Immature natural killer cell (primary cell): ENCODE measurements around the gene LEMD1. TPM values are rescaled to one million over a fixed set of nuclear protein-coding genes. Genes with fewer than 3 reads are reported as not detected.
"Not testable (repeated sequence)": the region's sequence is repeated elsewhere in the genome, so short reads cannot be mapped to it uniquely, and the experiment has no call there.

Source experiments
- DNase-seq, 3 donors: peaks; one replicate each; pipeline ENCODE4 v3.0.0; 2022; ENCODE audit warnings: mixed read lengths in 1 of 3
- H3K27ac Mint-ChIP-seq, 6 donors: one replicate each; pipeline ENCODE4 v1.8.0; 2020; ENCODE audit warnings: mixed read lengths in 6 of 6, mild to moderate bottlenecking in 5 of 6, inconsistent platforms in 4 of 6, moderate library complexity in 3 of 6
- H3K27me3 Mint-ChIP-seq, 3 donors: one replicate each; pipeline ENCODE4 v1.8.0; 2020 to 2021; ENCODE audit warnings: low read depth in 3 of 3, mild to moderate bottlenecking in 3 of 3, mixed read lengths in 3 of 3, moderate library complexity in 3 of 3, inconsistent platforms in 1 of 3
- H3K36me3 Mint-ChIP-seq, 3 donors: one replicate each; pipeline ENCODE4 v1.8.0; 2020; ENCODE audit warnings: mixed read lengths in 3 of 3, inconsistent platforms in 2 of 3, mild to moderate bottlenecking in 2 of 3
- H3K4me1 Mint-ChIP-seq, 2 donors: one replicate each; pipeline ENCODE4 v1.8.0; 2020; ENCODE audit warnings: inconsistent platforms in 2 of 2, mild to moderate bottlenecking in 2 of 2, mixed read lengths in 2 of 2, moderate library complexity in 1 of 2
- H3K4me3 Mint-ChIP-seq, 5 donors: one replicate each; pipeline ENCODE4 v1.8.0; 2020; ENCODE audit warnings: mild to moderate bottlenecking in 5 of 5, mixed read lengths in 5 of 5, inconsistent platforms in 3 of 5, moderate library complexity in 3 of 5
- H3K9me3 Mint-ChIP-seq, 6 donors: one replicate each; pipeline ENCODE4 v1.8.0; 2020; ENCODE audit warnings: mild to moderate bottlenecking in 6 of 6, mixed read lengths in 6 of 6, inconsistent platforms in 4 of 6, moderate library complexity in 3 of 6
- polyA plus RNA-seq, 3 donors: library from polyadenylated mRNA; unstranded; fragments of 300-500 nt; fragmentation: Illumina TruSeq; gene quantifications; one replicate each; pipeline ENCODE4 v1.2.3, GENCODE V29; 2021

LEMD1 gene
- polyA plus RNA-seq, 3 donors from 2014 or later, result not detected

GRCh38 chr1:205442051-205442725 lies 20.3 kb upstream of the LEMD1 start:
- DNase-seq, result no peak
- H3K9me3 Mint-ChIP-seq, result no peaks in the 10 kb centered on the region
- peak overlapping the region in 1 of 6 donors; percentile 87 for H3K27ac Mint-ChIP-seq
- no peak overlapping the region for H3K4me3 Mint-ChIP-seq
- peaks cover 31 to 37% of the 10 kb centered on the region in 2 donors for H3K4me1 Mint-ChIP-seq
- H3K36me3 Mint-ChIP-seq, result no peaks in the 10 kb centered on the region
- peaks cover 2 to 5% (median 4%) of the 10 kb centered on the region in 3 donors for H3K27me3 Mint-ChIP-seq

GRCh38 chr1:205441716-205442050 lies 19.8 kb upstream of the LEMD1 start:
- no peak for DNase-seq
- peaks cover 36 to 42% of the 10 kb centered on the region in 2 donors for H3K4me1 Mint-ChIP-seq
- peaks cover 2 to 5% (median 4%) of the 10 kb centered on the region in 3 donors for H3K27me3 Mint-ChIP-seq
- peak overlapping the region; percentile 81 to 88 (median 84) for H3K4me3 Mint-ChIP-seq
- H3K9me3 Mint-ChIP-seq, result no peaks in the 10 kb centered on the region
- no peaks in the 10 kb centered on the region for H3K36me3 Mint-ChIP-seq
- H3K27ac Mint-ChIP-seq, result peak overlapping the region; percentile 73 to 90 (median 86)

GRCh38 chr1:205441318-205441633 lies 19.4 kb upstream of the LEMD1 start:
- Mint-ChIP-seq H3K4me1 (peaks cover 36 to 45% of the 10 kb centered on the region in 2 donors), H3K4me3 (peak overlapping the region; percentile 81 to 88 (median 84)), H3K9me3 (no peaks in the 10 kb centered on the region), H3K36me3 (no peaks in the 10 kb centered on the region), H3K27me3 (peaks cover 3 to 5% (median 4%) of the 10 kb centered on the region in 3 donors), H3K27ac (peak overlapping the region; percentile 73 to 90 (median 86))
- no peak for DNase-seq

- H3K27me3 Mint-ChIP-seq, result peaks cover 4 to 5% (median 5%) of the 10 kb centered on the region in 3 donors
- peak overlapping the region; percentile 73 to 90 (median 86) for H3K27ac Mint-ChIP-seq
- no peaks in the 10 kb centered on the region for H3K36me3 Mint-ChIP-seq
- H3K9me3 Mint-ChIP-seq, result no peaks in the 10 kb centered on the region
- peak overlapping the region; percentile 81 to 88 (median 84) for H3K4me3 Mint-ChIP-seq
- DNase-seq, result peak; percentile 40 to 61 (median 49)
- H3K4me1 Mint-ChIP-seq, result peaks cover 36 to 45% of the 10 kb centered on the region in 2 donors
Measured at GRCh38 chr1:205440476-205441317, 18.8 kb upstream of the LEMD1 start.

GRCh38 chr1:205440121-205440475 lies 18.2 kb upstream of the LEMD1 start:
- Mint-ChIP-seq H3K36me3 (no peaks in the 10 kb centered on the region), H3K4me1 (peaks cover 36 to 45% of the 10 kb centered on the region in 2 donors), H3K4me3 (peak overlapping the region in 4 of 5 donors; percentile 83 to 88 (median 86)), H3K9me3 (no peaks in the 10 kb centered on the region), H3K27ac (peak overlapping the region in 5 of 6 donors; percentile 69 to 90 (median 84)), H3K27me3 (peaks cover 2 to 8% (median 5%) of the 10 kb centered on the region in 3 donors)
- DNase-seq, result no peak

- Mint-ChIP-seq H3K36me3 (no peaks in the 10 kb centered on the region), H3K27ac (peak overlapping the region in 1 of 6 donors; percentile 21), H3K4me1 (peaks cover 36 to 45% of the 10 kb centered on the region in 2 donors), H3K4me3 (no peak overlapping the region), H3K27me3 (peaks cover 6 to 9% (median 9%) of the 10 kb centered on the region in 3 donors), H3K9me3 (no peaks in the 10 kb centered on the region)
- no peak for DNase-seq
Measured at GRCh38 chr1:205438213-205439158, 16.6 kb upstream of the LEMD1 start.

GRCh38 chr1:205437570-205437969 lies 15.7 kb upstream of the LEMD1 start:
- Mint-ChIP-seq H3K9me3 (no peaks in the 10 kb centered on the region), H3K36me3 (no peaks in the 10 kb centered on the region), H3K4me3 (no peak overlapping the region), H3K27ac (no peak overlapping the region), H3K27me3 (peaks cover 6 to 9% (median 9%) of the 10 kb centered on the region in 3 donors), H3K4me1 (peaks cover 36 to 45% of the 10 kb centered on the region in 2 donors)
- no peak for DNase-seq

- Mint-ChIP-seq H3K27ac (peak overlapping the region in 2 of 6 donors; percentile 22 to 65), H3K4me1 (peaks cover 34 to 42% of the 10 kb centered on the region in 2 donors)
Measured at GRCh38 chr1:205436776-205437410, 15.0 kb upstream of the LEMD1 start.

GRCh38 chr1:205435578-205436573 lies 14.0 kb upstream of the LEMD1 start:
- Mint-ChIP-seq H3K4me3 (no peak overlapping the region), H3K27me3 (peaks cover 7 to 14% (median 8%) of the 10 kb centered on the region in 3 donors), H3K36me3 (no peaks in the 10 kb centered on the region), H3K9me3 (no peaks in the 10 kb centered on the region), H3K4me1 (peaks cover 28 to 37% of the 10 kb centered on the region in 2 donors), H3K27ac (no peak overlapping the region)
- DNase-seq, result no peak

More at GRCh38 chr1:205436776-205437410, 15.0 kb upstream of the LEMD1 start:
- peak; percentile 20 to 47 (median 35) for DNase-seq
- Mint-ChIP-seq H3K9me3 (no peaks in the 10 kb centered on the region), H3K36me3 (no peaks in the 10 kb centered on the region), H3K4me3 (no peak overlapping the region), H3K27me3 (peaks cover 6 to 13% (median 9%) of the 10 kb centered on the region in 3 donors)

GRCh38 chr1:205434738-205435137 lies 12.9 kb upstream of the LEMD1 start:
- Mint-ChIP-seq H3K27ac (peak overlapping the region in 1 of 6 donors; percentile 3), H3K36me3 (no peaks in the 10 kb centered on the region), H3K27me3 (peaks cover 10 to 14% (median 11%) of the 10 kb centered on the region in 3 donors), H3K9me3 (no peaks in the 10 kb centered on the region), H3K4me3 (no peak overlapping the region), H3K4me1 (peaks cover 24 to 37% of the 10 kb centered on the region in 2 donors)
- no peak for DNase-seq

GRCh38 chr1:205432692-205433091 lies 10.8 kb upstream of the LEMD1 start:
- Mint-ChIP-seq H3K27me3 (peaks cover 10 to 12% (median 11%) of the 10 kb centered on the region in 3 donors), H3K4me1 (peaks cover 20 to 31% of the 10 kb centered on the region in 2 donors)
- not testable (repeated sequence) for H3K36me3 Mint-ChIP-seq, DNase-seq, H3K4me3 Mint-ChIP-seq, H3K9me3 Mint-ChIP-seq, H3K27ac Mint-ChIP-seq

- Mint-ChIP-seq H3K36me3 (no peaks in the 10 kb centered on the region), H3K27ac (no peak overlapping the region), H3K9me3 (no peaks in the 10 kb centered on the region), H3K4me3 (no peak overlapping the region), H3K4me1 (peaks cover 16 to 25% of the 10 kb centered on the region in 2 donors), H3K27me3 (peaks cover 8 to 12% (median 11%) of the 10 kb centered on the region in 3 donors)
- DNase-seq, result no peak
Measured at GRCh38 chr1:205432116-205432515, 10.3 kb upstream of the LEMD1 start.
